GM19043 (cell line): ENCODE data around the gene SLC35G6.
"Not testable (repeated sequence)": the region's sequence is repeated elsewhere in the genome, so short reads cannot be mapped to it uniquely, and the experiment has no call there.

Source experiments
- ATAC-seq: cut with Tn5 transposase; IDR thresholded peaks from one replicate; pipeline ENCODE4 v1.9.1; 2021; ENCODE audit warnings: low read depth; ENCODE audit not compliant: unreplicated experiment

The SLC35G6 gene

GRCh38 chr17:7459961-7460545, 21.2 kb upstream of the SLC35G6 start:
- no peak for ATAC-seq

GRCh38 chr17:7460850-7461660, 20.2 kb upstream of the SLC35G6 start:
- ATAC-seq = no peak

GRCh38 chr17:7462474-7463371, 18.5 kb upstream of the SLC35G6 start:
- ATAC-seq = no peak

DNA sequence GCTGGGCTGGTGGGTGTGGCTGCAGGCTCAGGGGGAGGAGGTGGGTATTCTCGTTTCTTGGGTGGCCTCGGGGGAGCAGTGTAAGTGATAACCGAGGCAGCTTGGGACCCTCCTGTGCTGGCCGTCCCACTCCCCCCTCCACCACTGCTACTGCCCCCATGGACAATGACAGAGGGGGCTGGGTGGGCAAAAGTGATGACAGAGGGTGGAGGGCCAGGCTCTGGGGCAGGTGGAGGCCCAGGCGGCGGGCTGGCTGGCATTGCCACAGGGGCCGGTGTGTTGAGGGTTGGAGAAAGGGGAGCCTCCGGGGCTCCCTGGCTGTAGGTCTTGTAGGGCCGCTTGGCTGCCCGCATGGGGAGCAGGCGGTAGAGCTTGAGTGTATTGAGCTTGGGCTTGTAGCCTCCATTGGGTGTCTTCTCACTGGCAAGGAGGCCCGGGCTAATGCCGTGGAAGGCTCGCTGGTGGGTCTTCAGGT, 17.8 kb upstream of the SLC35G6 start:
- no peak for ATAC-seq

DNA sequence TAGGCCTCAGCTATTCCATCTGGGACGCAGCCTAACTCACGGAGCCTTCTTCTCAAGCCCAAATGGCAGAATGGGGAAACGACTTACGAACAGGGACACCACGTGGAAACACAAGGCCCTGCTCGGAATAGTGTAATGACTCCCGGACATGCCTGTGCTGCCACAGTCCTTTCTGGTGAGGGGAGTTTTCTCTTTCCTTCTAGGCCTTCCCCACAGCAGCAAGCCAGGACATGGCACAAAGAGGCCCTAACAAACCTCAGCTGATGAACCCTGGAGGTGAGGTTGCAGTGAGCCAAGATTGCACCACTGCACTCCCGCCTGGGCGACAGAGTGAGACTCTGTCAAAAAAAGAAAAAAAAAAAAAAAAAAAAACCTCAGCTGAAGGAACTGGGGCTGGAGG, 17.2 kb upstream of the SLC35G6 start:
- no peak for ATAC-seq

DNA sequence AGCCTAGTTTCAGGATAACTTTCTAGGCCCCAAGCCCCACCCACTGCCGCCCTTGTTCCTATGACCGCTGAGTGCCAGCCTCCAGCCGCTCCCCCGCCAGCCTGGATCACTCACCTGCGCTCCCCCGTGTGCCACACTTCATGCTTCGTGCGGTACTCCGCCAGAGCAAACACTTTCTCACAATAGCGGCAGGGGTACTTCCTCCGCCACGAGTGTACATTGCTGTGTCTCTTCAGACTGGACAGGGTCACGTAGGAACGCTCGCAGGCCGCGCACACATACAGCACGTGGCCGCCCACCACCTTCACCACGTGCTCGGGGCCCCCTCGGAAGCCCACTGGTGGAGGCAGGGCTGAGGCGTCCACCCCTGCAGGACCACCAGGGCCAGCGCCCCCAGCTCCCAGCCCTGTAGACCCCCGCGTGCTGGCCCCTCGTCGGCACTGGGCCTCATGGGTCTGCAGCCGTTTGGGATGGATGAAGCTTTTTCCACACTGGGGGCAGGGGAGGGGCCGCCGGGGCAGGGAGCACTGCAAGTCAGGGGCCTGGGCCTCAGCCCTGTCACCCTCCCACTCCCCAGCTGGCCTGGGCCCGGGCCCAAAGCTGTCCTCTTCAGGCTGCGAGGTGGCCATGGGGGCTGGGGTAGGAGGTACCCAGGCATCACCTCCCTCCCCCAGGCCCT, 15.5 kb upstream of the SLC35G6 start:
- ATAC-seq = no peak

DNA sequence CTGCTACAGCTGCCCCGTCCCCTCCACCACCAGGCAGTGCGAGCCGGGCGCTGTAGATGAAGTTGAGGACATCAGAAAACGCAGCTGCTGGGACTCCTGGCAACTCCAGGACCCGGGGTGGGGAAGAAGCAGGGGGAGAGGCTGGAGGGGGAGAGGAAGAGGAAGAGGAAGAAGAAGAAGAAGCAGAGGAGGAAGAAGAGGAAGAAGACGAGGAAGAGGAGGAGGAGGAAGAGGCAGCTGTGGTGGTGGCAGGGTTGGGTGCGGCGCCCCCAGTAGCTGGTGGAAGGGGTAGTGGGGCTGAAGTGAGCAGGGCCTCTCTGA, 15.0 kb upstream of the SLC35G6 start:
- no peak for ATAC-seq

DNA sequence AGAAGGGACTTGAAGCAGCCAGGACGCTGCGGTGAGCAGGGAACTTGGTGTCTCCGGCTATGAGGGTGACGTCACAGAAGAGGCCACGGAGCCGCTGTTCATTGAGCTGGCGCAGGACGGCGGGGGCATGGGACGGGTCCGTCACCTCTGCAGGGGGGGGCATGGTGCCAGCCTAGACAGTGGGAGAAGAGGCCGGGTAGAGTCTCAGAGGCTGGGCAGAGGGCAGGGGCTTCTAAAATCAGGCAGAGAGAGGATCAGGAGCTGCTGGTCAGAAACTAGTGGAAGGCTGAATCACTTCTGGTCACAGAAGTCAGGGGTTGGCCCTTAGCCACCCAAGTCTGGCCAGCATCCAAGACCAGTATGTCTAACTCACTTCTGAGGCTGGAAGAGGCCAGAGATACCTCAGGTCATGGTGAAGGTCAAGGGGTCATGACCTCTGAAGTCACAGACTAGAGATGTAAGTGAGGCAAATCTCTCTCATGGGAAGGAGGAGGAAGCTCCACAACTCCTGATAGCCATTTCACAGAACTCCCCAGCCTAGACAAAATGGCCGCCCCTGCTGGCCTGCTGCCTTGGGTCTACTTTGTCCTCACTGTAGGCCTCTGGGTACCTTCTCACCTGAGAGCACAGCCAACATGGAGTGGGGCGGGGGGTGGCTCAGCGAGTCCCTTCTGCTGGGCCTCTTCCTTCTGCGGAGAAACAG, 14.5 kb upstream of the SLC35G6 start:
- no peak for ATAC-seq

- no peak for ATAC-seq
These were observed 13.7 kb upstream of the SLC35G6 start for GRCh38 chr17:7467498-7467897.

GRCh38 chr17:7468290-7468689, 13.0 kb upstream of the SLC35G6 start:
- no peak for ATAC-seq

DNA sequence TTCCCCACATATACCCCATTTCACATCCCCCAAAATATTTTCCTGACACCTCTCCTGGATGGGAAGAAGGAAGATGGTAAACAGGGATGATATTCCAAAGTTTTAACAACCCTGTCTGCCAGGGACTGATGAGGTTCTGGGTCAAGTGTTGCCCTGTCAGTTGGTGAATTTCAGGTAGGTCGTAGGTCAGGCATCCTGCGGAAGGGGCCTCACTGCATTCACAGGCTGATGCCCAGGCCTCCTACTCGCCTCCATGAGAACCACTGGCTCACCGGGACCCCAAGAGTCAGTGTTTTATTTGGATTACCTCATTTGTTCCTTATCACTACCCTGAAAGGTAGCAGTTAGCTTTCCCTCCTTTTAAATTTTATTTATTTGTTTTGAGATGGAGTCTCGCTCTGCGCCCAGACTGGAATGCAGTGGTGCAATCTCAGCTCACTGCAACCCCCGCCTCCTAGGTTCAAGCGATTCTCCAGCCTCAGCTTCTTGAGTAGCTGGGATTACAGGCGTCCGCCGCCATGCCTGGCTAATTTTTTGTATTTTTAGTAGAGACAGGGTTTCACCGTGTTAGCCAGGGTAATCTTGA, 12.3 kb upstream of the SLC35G6 start:
- ATAC-seq = no peak

- ATAC-seq = not testable (repeated sequence)
These were observed 11.4 kb upstream of the SLC35G6 start for GRCh38 chr17:7469843-7470242.

DNA sequence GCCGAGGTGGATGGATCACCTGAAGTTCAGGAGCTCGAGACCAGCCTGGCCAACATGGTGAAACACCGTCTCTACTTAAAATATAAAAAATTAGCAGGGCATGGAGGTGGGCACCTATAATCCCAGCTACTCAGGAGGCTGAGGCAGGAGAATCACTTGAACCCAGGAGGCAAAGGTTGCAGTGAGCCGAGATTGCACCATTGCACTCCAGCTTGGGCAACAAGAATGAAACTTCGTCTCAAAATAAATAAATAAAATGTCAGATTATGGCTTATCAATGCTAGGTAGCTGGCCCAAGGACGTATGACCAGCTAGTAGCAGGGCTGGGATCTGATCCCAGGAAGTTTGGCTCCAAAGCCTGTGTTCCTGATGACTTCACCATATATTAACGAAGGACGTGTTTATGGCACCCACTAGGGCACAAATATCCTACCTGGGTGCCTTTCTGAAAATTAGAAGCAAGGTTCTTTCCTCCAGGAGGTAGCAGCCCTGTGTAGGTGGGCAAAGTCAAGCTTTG, 10.7 kb upstream of the SLC35G6 start:
- ATAC-seq = not testable (repeated sequence)

DNA sequence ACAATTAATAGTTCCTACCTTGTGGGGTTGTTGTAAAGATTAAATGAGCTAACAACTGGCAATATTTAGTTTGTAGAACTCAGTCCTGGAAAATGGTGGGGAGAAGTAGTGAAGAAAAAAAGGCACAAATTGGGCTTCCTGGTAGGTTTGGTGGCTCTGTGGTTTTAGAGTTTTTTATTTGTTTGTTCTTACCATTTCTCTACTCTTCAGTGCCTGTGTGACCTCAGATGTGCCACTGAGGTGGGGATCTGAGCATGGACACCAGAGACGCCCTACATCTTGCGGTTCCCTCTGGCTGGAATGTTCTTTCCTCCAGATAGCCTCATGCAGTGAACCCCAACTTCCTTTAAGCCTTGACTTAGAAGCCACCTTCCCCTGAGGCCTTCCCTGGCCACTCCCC, 9.5 kb upstream of the SLC35G6 start:
- no peak for ATAC-seq

DNA sequence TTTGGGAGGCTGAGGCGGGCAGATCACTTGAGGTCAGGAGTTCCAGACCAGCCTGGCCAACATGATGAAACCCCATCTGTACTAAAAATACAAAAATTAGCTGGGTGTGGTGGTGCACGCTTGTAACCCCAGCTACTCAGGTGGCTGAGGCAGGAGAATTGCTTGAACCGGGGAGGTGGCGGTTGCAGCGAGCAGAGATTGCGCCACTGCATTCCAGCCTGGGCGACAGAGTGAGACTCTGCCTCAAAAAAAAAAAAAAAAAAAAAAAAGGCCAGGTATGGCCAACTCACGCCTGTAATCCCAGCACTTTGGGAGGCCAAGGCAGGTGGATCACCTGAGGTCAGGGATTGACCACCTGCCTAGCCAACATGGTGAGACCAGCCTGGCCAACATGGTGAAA, 6.5 kb upstream of the SLC35G6 start:
- ATAC-seq = not testable (repeated sequence)

- ATAC-seq = no peak
These were observed 5.4 kb upstream of the SLC35G6 start for GRCh38 chr17:7475764-7476422.

GRCh38 chr17:7476494-7476893, 4.8 kb upstream of the SLC35G6 start:
- no peak for ATAC-seq

DNA sequence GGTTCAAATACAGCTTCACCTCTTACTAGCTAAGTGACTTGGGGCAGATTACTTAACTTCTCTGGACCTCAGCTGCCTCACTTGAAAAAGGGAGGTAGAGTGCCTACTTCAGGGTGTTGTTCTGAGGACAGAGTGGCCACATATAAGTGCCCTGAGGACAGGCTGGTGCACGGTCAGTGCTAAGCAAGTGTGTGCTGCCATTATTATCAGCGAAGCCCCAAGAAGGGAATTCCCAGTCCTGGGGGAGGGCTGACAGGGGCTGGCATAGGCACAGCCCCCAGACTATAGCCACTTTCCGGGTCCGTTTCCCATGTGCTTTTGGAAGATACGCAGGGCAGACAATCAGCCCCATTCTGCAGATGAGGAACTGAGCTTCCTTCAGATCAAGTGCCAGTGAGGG, 4.3 kb upstream of the SLC35G6 start:
- ATAC-seq = no peak
